ENCODE measurements around the gene CAMK1D.
A peak's percentile ranks its signal among the peaks of the same experiment; 100 is the strongest.

CAMK1D gene

DNA sequence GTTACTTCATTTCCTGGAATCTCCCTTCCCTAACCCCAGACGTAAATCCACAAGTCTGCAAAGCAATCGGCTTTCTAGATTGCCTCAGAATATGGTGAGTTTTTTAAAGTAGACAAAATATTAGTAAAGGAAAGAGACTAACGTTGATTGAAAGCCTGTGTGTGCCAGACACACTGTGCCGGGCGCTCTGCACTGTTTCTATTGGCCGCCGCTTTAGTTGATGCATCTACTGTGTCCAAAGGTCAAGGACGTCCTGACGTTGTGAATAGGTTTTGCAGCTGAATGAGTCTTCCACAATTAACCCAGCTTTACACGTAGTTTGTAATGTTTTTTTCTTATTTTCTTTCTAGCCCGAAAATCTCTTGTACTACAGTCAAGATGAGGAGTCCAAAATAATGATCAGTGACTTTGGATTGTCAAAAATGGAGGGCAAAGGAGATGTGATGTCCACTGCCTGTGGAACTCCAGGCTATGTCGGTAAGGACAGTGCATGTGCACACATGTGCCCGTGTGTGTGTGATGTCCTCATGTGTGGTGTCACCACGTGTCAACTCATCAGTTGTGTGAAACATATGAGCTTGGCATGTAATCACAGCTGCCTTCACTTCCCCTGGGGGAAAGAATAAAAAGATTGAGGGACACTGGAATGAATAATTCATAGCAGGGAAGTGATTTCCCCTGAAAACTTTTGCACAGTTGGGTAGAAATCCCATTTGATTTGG, 420.1 kb downstream of the CAMK1D start:
- no peak for DNase-seq (ENCODE audit: low spot score)

DNA sequence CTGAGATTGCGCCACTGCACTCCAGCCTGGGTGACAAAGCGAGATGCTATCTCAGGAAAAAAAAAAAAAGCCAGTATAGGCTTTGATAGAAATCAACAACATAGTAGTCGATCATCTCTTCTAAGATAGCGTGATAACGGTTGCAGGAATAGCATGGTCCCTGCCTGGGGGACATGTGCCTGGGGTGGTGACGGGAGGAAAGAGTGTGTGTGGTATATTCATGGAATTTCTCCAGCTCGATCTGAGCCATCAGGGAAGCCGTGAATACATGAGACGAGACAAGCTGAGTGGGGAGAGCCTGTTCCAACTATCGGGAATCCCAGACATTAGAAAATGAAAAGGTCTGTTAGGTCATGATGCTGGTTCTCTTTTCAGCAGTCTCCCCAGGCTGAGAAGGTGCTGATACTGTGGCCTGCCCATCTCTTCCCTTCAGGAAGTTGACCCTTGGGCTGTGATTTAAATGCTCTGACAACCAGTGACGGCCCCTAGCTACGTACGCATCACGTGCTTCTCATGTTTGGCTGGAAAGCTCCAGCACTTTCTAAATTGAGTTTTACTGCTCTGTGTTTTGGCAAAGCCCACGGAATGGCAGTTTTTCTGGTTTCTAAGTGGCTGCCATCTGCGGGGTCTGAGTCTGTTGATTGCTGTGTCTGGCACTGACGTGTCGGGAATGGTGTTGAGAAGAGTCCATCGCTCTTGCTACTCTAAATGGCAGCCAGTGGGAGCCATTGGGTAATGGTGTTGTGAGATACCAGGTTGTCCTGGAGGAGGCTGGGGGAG, 422.8 kb downstream of the CAMK1D start:
- DNase-seq (ENCODE audit: low spot score), result no peak

DNA sequence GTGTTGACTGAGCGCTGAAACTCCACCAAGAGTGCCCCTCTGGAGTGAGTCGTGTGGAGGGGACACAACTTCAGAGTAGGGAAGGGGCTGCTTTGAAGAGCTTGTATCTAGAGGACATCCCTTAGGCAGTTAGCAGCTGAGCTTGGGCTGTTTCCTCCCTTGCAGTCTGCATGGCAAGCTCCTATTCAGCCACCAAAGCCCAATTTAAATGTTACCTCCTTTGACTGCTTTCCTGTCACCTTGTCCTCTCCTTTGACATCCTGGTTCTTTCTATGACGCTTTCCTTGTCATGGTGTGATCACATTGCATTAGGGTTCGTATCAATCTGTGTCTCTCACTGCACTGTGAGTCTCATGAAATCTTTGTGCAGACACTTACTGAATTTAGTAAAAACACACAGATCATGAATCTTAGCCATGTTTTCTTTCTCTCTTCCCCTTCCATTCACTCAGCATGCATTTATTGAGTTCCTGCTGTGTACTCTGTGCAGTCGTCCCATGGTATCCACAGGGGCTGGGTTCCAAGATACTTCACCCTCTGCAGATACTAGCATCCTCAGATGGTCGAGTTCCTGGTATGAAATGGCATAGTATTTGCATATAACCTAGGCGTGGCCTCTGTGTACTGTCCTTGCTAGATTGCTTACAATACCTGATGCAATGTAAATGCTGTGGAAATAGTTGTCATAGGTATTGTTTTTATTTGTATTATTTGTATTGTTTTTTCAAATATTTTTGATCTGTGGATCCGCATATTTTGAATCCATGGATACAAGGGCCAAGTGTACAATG, 423.6 kb downstream of the CAMK1D start:
- DNase-seq (ENCODE audit: low spot score), result no peak

DNA sequence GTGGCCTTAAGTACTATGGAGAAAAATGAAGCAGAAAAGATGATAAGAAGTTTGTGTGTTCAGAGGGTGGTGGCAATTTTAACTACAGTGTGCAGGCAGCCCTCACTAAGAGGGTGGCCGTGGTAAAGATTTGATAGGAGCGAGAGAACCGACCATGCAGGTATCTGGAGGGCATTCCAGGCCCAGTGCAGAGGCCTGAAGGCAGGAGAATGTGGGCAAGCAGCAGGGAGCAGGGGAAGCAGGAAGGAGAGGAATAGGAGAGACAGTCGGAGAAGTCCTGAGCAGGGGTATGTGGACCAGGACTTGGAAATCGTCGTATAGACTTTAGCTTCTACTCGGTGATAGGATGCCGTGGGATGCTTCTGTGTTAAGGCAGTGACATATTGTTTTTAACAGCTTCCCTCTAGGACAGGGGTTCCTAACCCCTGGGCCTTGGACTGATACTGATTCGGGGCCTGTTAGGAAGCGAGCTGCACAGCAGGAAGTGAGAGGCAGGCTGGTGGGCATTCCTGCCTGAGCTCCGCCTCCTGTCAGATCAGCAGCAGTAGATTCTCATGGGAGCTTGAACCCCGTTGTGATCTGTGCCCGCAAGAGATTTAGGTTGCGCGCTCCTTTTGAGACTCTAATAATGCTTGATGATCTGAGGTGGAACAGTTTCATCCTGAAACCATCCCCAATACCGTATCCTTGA, 425.0 kb downstream of the CAMK1D start:
- DNase-seq (ENCODE audit: low spot score), result no peak

DNA sequence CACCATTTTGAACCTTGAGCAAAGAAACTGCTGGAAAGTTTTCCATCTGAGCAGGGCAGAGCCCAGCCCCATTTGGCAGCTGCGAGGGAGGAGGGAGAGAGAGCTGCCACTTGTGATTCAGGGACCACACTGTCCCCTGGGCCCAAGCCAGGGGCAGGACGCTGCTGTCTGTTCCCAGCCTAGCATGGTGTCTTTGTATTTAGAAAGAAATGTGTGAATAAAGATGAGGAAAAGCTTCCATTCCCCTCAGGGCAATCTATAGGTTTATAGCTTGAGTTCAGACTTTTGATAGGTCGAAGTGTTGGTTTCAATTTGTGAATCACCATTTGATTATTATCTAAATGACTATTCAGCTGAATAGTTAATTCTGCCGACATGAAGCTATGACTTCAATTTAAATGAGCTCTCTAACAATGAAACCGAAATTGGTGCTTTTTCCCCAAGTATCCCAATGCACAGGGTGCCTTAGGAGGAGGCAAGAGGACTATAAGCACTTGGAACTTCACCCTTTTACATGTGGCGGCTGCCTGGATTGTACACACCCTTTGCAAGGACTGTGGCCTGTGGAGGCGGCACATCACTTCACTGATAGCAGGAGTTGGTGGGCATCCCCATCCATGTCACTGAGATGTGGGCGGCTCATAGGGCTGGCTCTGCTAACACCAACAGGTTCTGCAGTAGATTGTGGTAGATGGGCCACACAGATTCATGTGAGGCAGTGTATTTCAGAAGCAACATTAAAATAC, 428.7 kb downstream of the CAMK1D start:
- no peak for DNase-seq (ENCODE audit: low spot score)

DNA sequence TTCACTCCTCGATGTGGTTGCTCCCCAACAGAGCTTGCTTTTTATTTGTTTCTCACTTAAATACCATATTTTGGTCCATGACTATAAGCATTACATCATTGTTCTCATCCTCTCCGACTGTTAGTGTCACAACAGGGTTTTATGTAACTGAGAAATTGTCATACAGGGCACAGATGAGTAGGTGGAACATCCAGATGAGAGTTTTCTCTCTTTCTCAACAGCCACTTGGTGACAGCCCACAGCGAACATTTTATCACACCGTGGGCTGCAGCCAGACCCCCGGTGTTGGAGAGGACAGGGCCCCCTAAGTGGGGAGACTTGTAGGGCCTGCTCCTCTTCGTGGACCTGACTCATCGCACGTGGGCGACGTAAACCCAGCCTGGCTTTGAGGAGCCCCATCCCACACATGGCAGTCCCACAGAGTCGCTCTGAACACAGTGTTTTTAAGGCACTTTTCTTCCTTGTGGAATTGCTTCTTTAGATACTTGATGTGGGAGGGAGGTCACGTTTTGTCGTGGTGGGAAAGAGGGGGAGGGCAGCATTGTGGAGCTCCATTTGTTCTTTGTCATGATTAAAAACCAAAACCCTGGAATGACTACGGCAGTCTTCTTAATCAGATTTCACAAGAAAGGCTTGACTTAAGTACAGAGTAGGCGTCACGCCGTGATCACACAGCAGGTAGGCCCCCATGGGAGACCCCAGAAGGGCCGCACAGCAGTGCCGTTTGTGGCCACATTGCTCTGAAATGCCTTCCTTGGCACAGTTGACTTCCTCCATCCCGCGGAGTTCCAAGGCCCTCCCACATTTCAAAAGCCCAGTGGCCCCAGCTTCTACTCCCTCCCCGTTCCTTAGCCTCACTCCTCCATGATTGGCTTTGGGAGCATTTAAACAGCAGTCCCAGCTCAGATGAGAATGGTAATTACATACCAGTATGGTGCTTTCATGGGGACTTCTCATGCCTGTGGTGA, 431.6 kb downstream of the CAMK1D start:
- no peak for DNase-seq (ENCODE audit: low spot score)

DNA sequence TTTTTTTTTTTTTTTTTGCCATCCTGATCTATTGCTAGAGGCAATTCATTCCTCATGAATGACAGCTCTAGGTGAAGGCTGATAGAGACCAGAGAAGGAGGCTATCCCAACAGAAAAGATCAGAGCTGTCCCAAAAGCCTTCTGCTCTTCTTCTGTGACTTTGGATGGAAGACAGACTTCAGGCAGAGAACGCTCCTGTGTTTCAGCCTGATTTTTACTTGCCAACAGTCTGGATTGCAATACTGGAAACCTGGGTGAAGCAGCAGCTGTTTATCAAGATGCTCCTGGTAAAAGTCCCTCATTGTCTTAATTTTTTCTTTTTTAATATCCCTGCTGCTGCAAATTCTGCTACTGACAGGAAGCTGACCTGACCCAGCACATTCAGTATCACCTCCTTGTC, 432.6 kb downstream of the CAMK1D start:
- DNase-seq (ENCODE audit: low spot score), result no peak

DNA sequence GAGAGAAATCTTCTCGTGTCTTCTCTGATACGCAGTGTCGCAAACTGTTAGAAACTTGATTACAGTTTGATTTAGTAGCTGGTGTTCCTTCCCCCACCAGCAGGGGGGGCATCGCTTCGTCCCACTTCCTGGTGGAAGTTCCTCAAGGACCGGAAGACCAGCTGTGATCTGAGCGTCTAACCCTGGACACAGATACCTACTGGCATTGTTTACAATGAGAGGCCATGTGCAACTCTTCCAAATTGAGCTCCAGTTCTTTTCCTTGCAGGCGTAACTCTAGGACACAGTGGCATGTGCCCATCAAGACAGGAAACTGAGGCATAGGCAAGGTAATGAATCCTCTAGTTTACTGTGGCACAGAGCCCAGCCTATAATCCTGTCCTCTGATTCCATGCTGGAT, 433.2 kb downstream of the CAMK1D start:
- DNase-seq (ENCODE audit: low spot score), result peak; percentile 53

DNA sequence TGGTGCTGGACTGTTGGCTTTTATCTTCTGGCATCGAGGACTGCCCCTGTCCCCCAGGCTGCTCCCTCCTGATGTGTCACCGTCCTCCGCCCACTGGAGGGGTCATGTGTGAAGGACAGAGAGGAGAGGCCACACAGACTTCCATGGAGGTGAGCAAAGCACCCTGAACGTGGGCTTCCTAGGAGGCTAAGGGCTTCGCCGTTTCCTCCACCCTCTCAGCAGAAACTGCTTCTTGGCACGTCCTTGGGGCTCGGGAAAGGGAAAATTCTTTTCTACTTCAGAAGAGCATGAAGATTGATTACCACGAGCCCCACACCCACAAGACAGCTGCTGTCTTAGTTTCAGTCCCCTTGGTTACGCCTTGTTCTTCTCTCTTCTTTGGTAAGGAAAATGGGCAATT, 433.9 kb downstream of the CAMK1D start:
- no peak for DNase-seq (ENCODE audit: low spot score)

DNA sequence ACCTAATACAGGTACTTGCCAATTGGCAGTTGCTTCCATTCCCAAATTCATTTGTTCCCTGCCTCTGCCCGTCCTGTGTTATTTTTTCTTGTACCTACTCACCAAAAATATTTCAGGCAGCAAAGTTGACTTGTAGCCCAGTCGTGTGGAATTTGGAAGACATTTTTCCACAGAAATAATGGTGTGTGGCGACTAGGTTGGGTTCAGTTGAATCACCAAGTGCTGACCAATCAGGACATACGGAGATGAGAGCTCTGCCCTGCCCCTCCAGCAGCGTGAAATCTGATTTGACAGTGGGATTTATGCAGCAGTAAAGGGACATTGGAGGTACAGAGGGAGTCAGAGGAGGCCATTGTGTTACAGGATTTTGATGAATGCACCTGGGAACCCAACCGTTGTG, 435.3 kb downstream of the CAMK1D start:
- no peak for DNase-seq (ENCODE audit: low spot score)

DNA sequence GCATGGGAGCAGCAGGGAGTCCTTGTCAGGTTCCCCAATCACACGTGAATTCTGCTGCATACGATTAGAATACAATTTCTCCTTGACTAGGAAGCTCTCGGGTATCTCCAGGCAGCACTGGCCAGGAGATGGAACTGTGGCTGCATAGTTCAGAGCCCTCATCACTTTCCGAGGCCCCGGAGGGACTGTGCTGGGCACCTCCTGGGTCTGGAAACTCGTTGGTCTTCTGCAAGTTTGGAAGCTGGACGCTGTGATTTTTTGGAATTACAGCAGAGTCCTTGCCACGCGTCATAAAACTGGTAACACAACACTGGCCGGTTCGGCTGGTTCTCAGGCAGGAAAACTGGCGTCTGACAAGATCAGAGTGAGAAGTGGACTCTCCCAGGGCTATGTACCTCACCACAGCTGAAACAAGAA, 436.1 kb downstream of the CAMK1D start:
- no peak for DNase-seq (ENCODE audit: low spot score)

DNA sequence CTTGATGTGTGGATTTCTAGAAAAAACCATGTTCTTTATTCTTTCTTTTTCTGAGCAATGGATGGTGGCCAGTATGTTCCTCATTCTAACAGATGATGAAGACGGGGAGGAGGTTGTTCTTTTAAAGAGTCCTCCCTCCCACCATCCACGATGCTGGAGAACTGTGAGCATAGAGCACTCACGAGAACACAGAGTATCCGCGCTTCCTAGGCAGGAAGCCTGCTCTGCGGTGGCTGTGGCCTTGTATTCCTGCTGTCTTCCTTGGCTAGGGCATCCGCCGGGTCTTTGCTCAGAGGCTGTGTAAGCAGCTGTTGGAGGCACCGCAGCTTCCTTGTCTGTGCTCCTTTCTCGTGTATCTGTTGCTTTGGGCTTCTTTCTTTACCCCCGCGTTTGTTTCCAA, 437.9 kb downstream of the CAMK1D start:
- DNase-seq (ENCODE audit: low spot score), result no peak

DNA sequence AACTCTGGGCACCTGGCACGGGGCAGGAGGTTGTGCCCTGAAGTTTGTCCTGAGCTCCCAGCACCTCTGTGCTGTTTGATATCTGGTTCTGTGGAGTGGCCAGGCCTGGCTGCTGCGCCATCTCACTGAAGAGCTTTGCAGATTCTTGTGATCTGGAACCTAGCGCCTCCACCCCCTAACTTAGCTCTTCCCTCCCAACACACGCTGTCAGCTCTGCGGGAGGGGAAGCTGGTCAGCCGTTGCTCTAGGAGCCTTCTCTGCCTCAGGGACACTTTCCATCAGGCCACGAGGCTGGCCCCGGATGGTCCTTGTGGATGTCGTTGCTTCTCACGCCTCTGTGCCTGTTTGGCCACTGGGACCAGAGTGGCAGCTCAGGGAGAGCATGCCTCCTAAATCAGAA, 438.9 kb downstream of the CAMK1D start:
- DNase-seq (ENCODE audit: low spot score), result no peak

DNA sequence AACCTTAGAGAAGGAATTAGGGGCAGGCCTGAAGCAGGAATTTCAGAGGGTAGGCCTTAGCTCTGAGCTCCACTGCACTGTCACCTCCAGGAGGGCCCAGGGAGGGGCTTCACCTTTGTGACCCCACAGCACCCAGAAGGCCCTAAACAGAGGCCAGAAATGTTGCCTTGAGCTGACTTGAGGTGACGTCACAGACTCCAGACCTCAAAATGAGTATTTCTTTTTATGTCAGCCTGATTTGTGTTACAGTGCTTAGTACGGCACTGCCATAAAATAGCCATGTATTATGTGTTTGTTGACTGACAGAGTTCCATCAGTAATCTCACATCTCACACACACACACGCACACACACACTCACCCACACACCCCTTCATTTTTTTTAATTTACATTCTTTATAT, 440.9 kb downstream of the CAMK1D start:
- DNase-seq (ENCODE audit: low spot score), result no peak

DNA sequence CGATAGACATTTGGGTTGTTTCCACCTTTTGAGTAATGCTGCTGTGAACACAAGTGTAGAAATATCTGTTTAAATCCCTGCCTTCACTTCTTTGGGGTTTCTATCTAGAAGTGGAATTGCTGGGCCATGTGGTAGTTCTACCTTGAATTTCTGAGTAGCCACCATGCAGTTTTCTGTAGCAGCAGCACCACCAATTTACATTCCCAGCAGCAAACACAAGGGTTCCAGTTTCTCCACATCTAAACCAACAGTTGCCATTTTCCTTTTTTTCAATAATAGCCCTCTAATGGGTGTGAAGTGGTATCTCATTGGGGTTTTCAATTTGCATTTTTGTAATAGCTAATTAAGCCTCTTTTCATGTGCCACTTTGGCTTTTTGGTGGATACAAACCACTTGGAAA, 442.4 kb downstream of the CAMK1D start:
- DNase-seq (ENCODE audit: low spot score), result no peak

DNA sequence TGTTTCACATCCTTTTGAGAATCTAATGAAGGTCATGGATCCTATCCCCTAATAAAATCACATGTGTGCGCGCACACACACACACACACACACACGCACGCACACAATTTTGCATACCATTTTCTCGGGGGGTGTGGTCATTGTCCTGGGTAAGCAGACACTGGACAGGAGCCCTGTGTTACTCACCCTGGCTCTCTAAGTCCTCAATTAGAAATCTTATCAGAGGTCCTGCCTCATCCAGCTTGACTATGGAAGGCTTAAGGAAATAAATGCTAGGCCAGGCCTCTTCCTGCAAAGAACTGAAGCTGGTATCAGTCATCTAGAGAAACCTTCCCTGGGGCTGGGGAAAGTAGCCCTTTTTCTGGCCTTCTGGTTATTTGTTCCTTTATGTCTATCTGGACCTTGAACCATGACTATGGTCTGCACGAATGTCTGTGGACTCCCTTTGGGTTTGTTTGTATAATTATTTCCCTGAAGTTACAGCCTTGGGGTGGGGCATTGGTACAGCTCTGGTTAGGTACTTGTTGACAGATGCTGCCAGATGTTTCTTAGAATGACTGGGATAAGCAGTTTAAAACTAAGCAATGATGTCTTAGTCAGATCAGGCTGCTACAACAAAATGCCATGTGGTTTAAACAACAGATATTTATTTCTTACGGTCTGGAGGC, 443.7 kb downstream of the CAMK1D start:
- DNase-seq (ENCODE audit: low spot score), result no peak

DNA sequence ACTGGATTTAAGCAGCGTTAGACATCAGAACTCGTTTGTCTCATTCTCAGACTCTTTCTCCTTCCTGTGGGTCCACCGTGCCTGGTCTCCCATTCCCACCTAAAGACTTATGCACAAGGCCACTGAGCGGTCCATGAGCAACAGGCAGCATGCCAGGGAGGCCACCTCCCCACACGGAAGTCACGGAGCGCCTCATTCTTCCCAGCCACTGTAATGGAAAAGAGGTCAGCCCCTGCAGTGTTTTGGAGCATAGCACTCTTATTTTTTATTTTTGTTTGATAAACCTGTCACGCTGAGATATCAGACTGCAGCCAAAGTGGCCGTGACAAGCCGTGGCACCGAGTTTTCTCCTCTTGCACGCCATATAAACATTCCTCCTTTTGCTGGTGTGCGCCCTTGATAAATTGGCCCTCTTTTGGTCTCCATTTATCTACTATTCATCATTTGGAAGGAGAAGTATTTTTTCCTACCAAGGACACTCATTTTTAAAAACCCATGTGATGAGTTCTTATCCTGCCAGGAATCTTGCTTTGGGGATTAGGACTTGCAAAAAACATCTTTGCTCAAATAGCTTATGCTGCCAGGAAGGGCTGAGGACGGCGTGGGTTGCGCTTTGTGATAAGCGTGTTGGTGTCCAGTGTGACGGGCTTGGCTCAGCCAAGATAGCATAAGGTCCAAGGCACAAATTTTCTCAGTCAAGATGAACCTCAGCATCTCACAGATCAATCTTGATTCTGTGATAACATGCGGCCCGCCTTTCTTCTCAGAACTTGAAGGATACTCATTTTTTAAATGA, 446.2 kb downstream of the CAMK1D start:
- DNase-seq (ENCODE audit: low spot score), result no peak

DNA sequence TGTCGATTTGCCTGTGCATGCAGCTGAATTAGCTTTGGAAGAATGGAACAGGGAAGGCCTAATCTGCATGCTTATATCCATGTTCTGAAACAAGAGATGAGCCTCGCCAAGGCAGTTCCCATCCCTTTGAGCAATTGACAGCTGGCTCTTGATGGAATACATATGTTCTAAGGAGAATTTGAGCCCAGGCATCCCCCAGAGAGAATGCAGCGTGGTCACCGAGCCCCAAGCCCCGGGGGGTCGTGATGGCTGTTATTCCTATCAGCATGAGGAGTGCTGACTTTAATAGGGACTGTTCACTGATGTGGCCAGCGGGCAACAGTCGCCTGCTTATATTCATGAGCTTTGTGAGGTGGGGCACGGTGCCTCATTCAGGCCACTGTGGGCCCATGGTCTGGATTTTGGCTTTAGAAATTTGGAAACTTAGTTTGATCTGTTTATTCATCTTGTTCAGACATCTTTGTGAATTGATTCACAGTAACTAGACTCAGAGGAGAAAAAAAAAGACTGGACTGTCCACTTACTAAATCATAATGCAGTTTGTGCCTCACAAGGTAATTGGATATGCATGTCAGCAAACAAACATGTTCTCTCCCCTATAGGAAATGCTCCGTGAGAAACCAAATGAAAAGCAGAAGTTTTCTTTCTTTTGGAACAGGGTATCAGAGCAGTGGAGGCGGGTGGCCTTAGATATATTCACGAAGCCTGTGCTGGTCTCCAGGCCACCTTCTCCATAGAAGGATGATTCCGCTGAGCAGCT, 447.2 kb downstream of the CAMK1D start:
- DNase-seq (ENCODE audit: low spot score), result no peak

All from hematopoietic multipotent progenitor cell treated with erythropoietin and hydrocortisone succinate and interleukin-3 and kit ligand, for 17 days (in vitro differentiated cells).